ENCODE measurements around the gene SNTB2. TPM values are rescaled to one million over a fixed set of nuclear protein-coding genes. Genes with fewer than 3 reads are reported as not detected.

SNTB2 gene
- total RNA-seq, 4 donors from 2014 or later: 14.5 to 140 (median 28.7) TPM

GRCh38 chr16:69225121-69225520 is 38.2 kb downstream of the SNTB2 start:
- Histone ChIP-seq H3K36me3 (no peaks in the 10 kb centered on the region), H3K27me3 (no peaks in the 10 kb centered on the region), H3K4me3 (no peak overlapping the region), H3K4me1 (no peaks in the 10 kb centered on the region), H3K9me3 (no peaks in the 10 kb centered on the region), H3K27ac (peak overlapping the region in 1 of 4 donors; percentile 4)
- no peak for TF ChIP-seq POLR2A (IDR thresholded peaks at IDR 0.05)
- no peak for TF ChIP-seq CTCF (IDR thresholded peaks at IDR 0.05)
- DNase-seq: no peak

GRCh38 chr16:69233124-69233523 is 46.2 kb downstream of the SNTB2 start:
- Histone ChIP-seq H3K4me3 (no peak overlapping the region), H3K4me1 (peaks cover 0 to 9% (median 0%) of the 10 kb centered on the region in 4 donors), H3K9me3 (no peaks in the 10 kb centered on the region), H3K27me3 (no peaks in the 10 kb centered on the region), H3K36me3 (no peaks in the 10 kb centered on the region), H3K27ac (no peak overlapping the region)
- DNase-seq: no peak
- TF ChIP-seq POLR2A (IDR thresholded peaks at IDR 0.05) (no peak), CTCF (IDR thresholded peaks at IDR 0.05) (no peak)

- Histone ChIP-seq H3K4me1 (peaks cover 0 to 9% (median 0%) of the 10 kb centered on the region in 4 donors), H3K27ac (no peak overlapping the region), H3K9me3 (no peaks in the 10 kb centered on the region), H3K36me3 (no peaks in the 10 kb centered on the region), H3K4me3 (no peak overlapping the region), H3K27me3 (no peaks in the 10 kb centered on the region)
- DNase-seq: no peak
- TF ChIP-seq POLR2A (IDR thresholded peaks at IDR 0.05) (no peak), CTCF (IDR thresholded peaks at IDR 0.05) (no peak)
Measured at GRCh38 chr16:69234460-69234859, 47.5 kb downstream of the SNTB2 start.

GRCh38 chr16:69236319-69236718 is 49.4 kb downstream of the SNTB2 start:
- Histone ChIP-seq H3K36me3 (no peaks in the 10 kb centered on the region), H3K4me3 (no peak overlapping the region), H3K4me1 (peaks cover 0 to 9% (median 0%) of the 10 kb centered on the region in 4 donors), H3K27me3 (no peaks in the 10 kb centered on the region), H3K9me3 (no peaks in the 10 kb centered on the region), H3K27ac (no peak overlapping the region)
- DNase-seq: no peak
- TF ChIP-seq POLR2A (IDR thresholded peaks at IDR 0.05): no peak
- no peak for TF ChIP-seq CTCF (IDR thresholded peaks at IDR 0.05)

- H3K9me3 ChIP-seq: no peaks in the 10 kb centered on the region
- H3K4me3 ChIP-seq: no peak overlapping the region
- H3K27me3 ChIP-seq: no peaks in the 10 kb centered on the region
- no peak for DNase-seq
- no peak for TF ChIP-seq POLR2A (IDR thresholded peaks at IDR 0.05)
- no peak for TF ChIP-seq CTCF (IDR thresholded peaks at IDR 0.05)
- H3K27ac ChIP-seq: no peak overlapping the region
- no peaks in the 10 kb centered on the region for H3K36me3 ChIP-seq
- peaks cover 0 to 9% (median 0%) of the 10 kb centered on the region in 4 donors for H3K4me1 ChIP-seq
Measured at GRCh38 chr16:69237296-69237695, 50.3 kb downstream of the SNTB2 start.

GRCh38 chr16:69239851-69240250 is 52.9 kb downstream of the SNTB2 start:
- H3K36me3 ChIP-seq: no peaks in the 10 kb centered on the region
- peaks cover 0 to 9% (median 0%) of the 10 kb centered on the region in 4 donors for H3K4me1 ChIP-seq
- no peak overlapping the region for H3K4me3 ChIP-seq
- H3K9me3 ChIP-seq: no peaks in the 10 kb centered on the region
- H3K27ac ChIP-seq: no peak overlapping the region
- no peaks in the 10 kb centered on the region for H3K27me3 ChIP-seq
- no peak for DNase-seq
- TF ChIP-seq CTCF (IDR thresholded peaks at IDR 0.05) (no peak), POLR2A (IDR thresholded peaks at IDR 0.05) (no peak)
